GM12878 (cell line): ENCODE data around the gene RSPO3. TPM values are rescaled to one million over a fixed set of nuclear protein-coding genes. Genes with fewer than 3 reads are reported as not detected.

ENCODE experiments used
- ATAC-seq: fragments of 200-7000 bp; cut with Tn5 transposase; 3 replicates; pipeline ENCODE4 v1.9.1; 2020; ENCODE audit warnings: mild to moderate bottlenecking, moderate library complexity
- BruUV-seq: library from RNA; stranded (reverse); fragments of 400-500 nt; replicated peaks from 2 replicates; lab custom pipeline; 2021; lab: Mats Ljungman, UMichigan
- CTCF ChIA-PET: fragments of 300-600 bp; sonication (Branson Sonifier 250); formaldehyde crosslinking; extraction: SDS; loops from one replicate; lab custom pipeline; 2021; ENCODE audit warnings: inconsistent platforms; lab: Yijun Ruan, JAX
- POLR2A ChIA-PET: fragments of 350-600 bp; formaldehyde crosslinking; extraction: SDS; loops from one replicate; lab custom pipeline; 2021; ENCODE audit warnings: inconsistent platforms; lab: Charles Lee
- RAD21 ChIA-PET: fragments of 300-600 bp; sonication (Branson Sonifier 250); formaldehyde crosslinking; loops from one replicate; lab custom pipeline; 2023; ENCODE audit warnings: antibody characterized with exemption; ENCODE audit not compliant: unreplicated experiment; lab: Charles Lee
- SMC1A ChIA-PET: fragments of 300-600 bp; sonication (Branson Sonifier 250); formaldehyde crosslinking; loops from one replicate; lab custom pipeline; 2023; ENCODE audit not compliant: unreplicated experiment, uncharacterized antibody; lab: Charles Lee
- DNase-seq: peaks from one replicate; pipeline ENCODE4 v3.0.0-alpha.2; 2011; ENCODE audit warnings: low read depth, low spot score
- FAIRE-seq: peaks from 3 replicates; lab custom pipeline; 2011; peaks lifted over from hg19 to GRCh38; lab: Jason Lieb, UNC
- H2AFZ ChIP-seq: 2 replicates; pipeline ENCODE4 v1.6.0; 2011; ENCODE audit warnings: low read depth, low read length, control low read depth; ENCODE audit not compliant: control insufficient read depth
- H3K27ac ChIP-seq: 2 replicates; pipeline ENCODE4 v1.5.1; 2011; ENCODE audit warnings: control low read depth; ENCODE audit not compliant: control insufficient read depth, insufficient read depth
- H3K27me3 ChIP-seq, 2 experiments: replicated peaks in 1 of 2; 2 replicates each; pipeline versions ENCODE4 v1.6.0 to v1.6.1; 2011; ENCODE audit warnings: low read length in 1 of 2; ENCODE audit not compliant: control insufficient read depth in 2 of 2, insufficient read depth in 2 of 2
- H3K36me3 ChIP-seq, 2 experiments: 2 replicates each; pipeline ENCODE4 v1.5.1; 2011; ENCODE audit warnings: low read length in 1 of 2; ENCODE audit not compliant: control insufficient read depth in 2 of 2, insufficient read depth in 2 of 2
- H3K4me1 ChIP-seq: 2 replicates; pipeline ENCODE4 v1.6.1; 2011; ENCODE audit warnings: mild to moderate bottlenecking, low read length, moderate library complexity, mixed read lengths; ENCODE audit not compliant: control insufficient read depth, insufficient read depth
- H3K4me2 ChIP-seq: 2 replicates; pipeline ENCODE4 v1.6.0; 2011; ENCODE audit warnings: control low read depth; ENCODE audit not compliant: control insufficient read depth, insufficient read depth
- H3K4me3 ChIP-seq: fragments of 200-600 bp; sonication (generic); 2 replicates; pipeline ENCODE4 v1.5.1; 2016
- H3K79me2 ChIP-seq: 2 replicates; pipeline ENCODE4 v1.6.0; 2011; ENCODE audit warnings: low read length; ENCODE audit not compliant: control insufficient read depth, insufficient read depth
- H3K9ac ChIP-seq: 2 replicates; pipeline ENCODE4 v1.8.0; 2011; ENCODE audit warnings: low read length, control low read depth, mixed read lengths; ENCODE audit not compliant: control insufficient read depth, insufficient read depth
- H3K9me3 ChIP-seq: replicated peaks from 3 replicates; pipeline ENCODE4 v1.5.1; 2011; ENCODE audit warnings: mild to moderate bottlenecking, low read length; ENCODE audit not compliant: control insufficient read depth, insufficient read depth
- H4K20me1 ChIP-seq: 2 replicates; pipeline ENCODE4 v1.6.0; 2011; ENCODE audit not compliant: control insufficient read depth, insufficient read depth
- ASH2L ChIP-seq: fragments of 300-600, 200-600 bp; sonication (generic); IDR thresholded peaks from 2 replicates; pipeline ENCODE4 v1.6.1; 2017; ENCODE audit warnings: low read depth, mild to moderate bottlenecking, borderline replicate concordance
- CTCF ChIP-seq, 3 experiments: IDR thresholded peaks in 2 of 3; conservative IDR thresholded peaks in 1 of 3; 2 replicates each; pipeline ENCODE4 v1.5.1; 2011; ENCODE audit warnings: low read depth in 3 of 3, low read length in 3 of 3, mild to moderate bottlenecking in 3 of 3, control low read depth in 2 of 3, moderate library complexity in 2 of 3, inconsistent platforms in 1 of 3, mixed read lengths in 1 of 3; ENCODE audit not compliant: control insufficient read depth in 2 of 3, insufficient read depth in 1 of 3; ENCODE audit errors: extremely low read depth in 1 of 3
- ETV6 ChIP-seq, 2 experiments: fragments of 450-650 bp in 1 of 2; IDR thresholded peaks in 1 of 2; conservative IDR thresholded peaks in 1 of 2; 2 replicates each; pipeline ENCODE4 v1.6.1; 2014; ENCODE audit warnings: antibody characterized with exemption in 1 of 2, borderline replicate concordance in 1 of 2, low read depth in 1 of 2, mild to moderate bottlenecking in 1 of 2, moderate library complexity in 1 of 2
- NFYA ChIP-seq: IDR thresholded peaks from 2 replicates; pipeline ENCODE4 v1.6.1; 2011; ENCODE audit warnings: low read depth, mild to moderate bottlenecking, low read length, improper control_type of control experiment, borderline replicate concordance
- NR2C2 ChIP-seq: IDR thresholded peaks from 2 replicates; pipeline ENCODE4 v1.6.1; 2011; ENCODE audit warnings: borderline replicate concordance, low read depth; ENCODE audit not compliant: control insufficient read depth, insufficient read length
- RB1 ChIP-seq: fragments of 450-650 bp; formaldehyde crosslinking; IDR thresholded peaks from 2 replicates; pipeline ENCODE4 v1.6.1; 2017; ENCODE audit warnings: mild to moderate bottlenecking, borderline replicate concordance
- RELA ChIP-seq: fragments of 450-650 bp; IDR thresholded peaks from 2 replicates; pipeline ENCODE4 v1.8.0; 2014; ENCODE audit warnings: borderline replicate concordance; ENCODE audit not compliant: partially characterized antibody
- RFX5 ChIP-seq: IDR thresholded peaks from 2 replicates; pipeline ENCODE4 v1.6.1; 2011; ENCODE audit warnings: low read depth, low read length, improper control_type of control experiment
- SIN3A ChIP-seq: IDR thresholded peaks from 2 replicates; pipeline ENCODE4 v1.6.1; 2012; ENCODE audit warnings: low read depth, low read length, improper control_type of control experiment
- SPI1 ChIP-seq: IDR thresholded peaks from 2 replicates; pipeline ENCODE4 v1.6.1; 2011; ENCODE audit warnings: low read depth, mild to moderate bottlenecking, low read length, moderate library complexity, borderline replicate concordance; ENCODE audit not compliant: insufficient read depth
- TAF1 ChIP-seq: IDR thresholded peaks from 2 replicates; pipeline ENCODE4 v1.6.1; 2011; ENCODE audit warnings: mild to moderate bottlenecking, low read depth, low read length, borderline replicate concordance
- TARDBP ChIP-seq: IDR thresholded peaks from 2 replicates; pipeline ENCODE4 v1.6.1; 2016; ENCODE audit warnings: borderline replicate concordance
- TCF3 ChIP-seq: IDR thresholded peaks from 2 replicates; pipeline ENCODE4 v1.6.1; 2012; ENCODE audit warnings: low read depth, mild to moderate bottlenecking, low read length, borderline replicate concordance; ENCODE audit not compliant: insufficient read depth
- USF1 ChIP-seq: IDR thresholded peaks from 2 replicates; pipeline ENCODE4 v1.6.1; 2011; ENCODE audit warnings: borderline replicate concordance, low read depth, mild to moderate bottlenecking, moderate library complexity, mixed read lengths, low read length; ENCODE audit not compliant: insufficient read depth; ENCODE audit errors: extremely low read length
- ZNF24 ChIP-seq: fragments of 450-650 bp; IDR thresholded peaks from 2 replicates; pipeline ENCODE4 v1.6.1; 2017; ENCODE audit warnings: antibody characterized with exemption, mild to moderate bottlenecking
- WGBS: methylation state at CpG from one replicate; pipeline ENCODE4 v1.1.6; 2016; ENCODE audit warnings: low lambda C conversion rate; ENCODE audit not compliant: insufficient replicate concordance, insufficient coverage; ENCODE audit errors: missing lambda C conversion rate; 5-methylcytosine and 5-hydroxymethylcytosine counted together
- in situ Hi-C: fragments of 300-500 bp; cut with MboI; formaldehyde crosslinking; loops from 9 replicates; pipeline ENCODE4 v1.14.3; 2018; ENCODE audit warnings: mixed read lengths
- intact Hi-C: fragments of 100-400 bp; cut with micrococcal nuclease; formaldehyde crosslinking; loops from one replicate; pipeline ENCODE4 v1.14.2; 2022; ENCODE audit not compliant: unreplicated experiment
- polyA plus RNA-seq, 11 experiments: library from polyadenylated mRNA; depleted of rRNA in 4 of 11; unstranded in 6 of 11; stranded (reverse) in 5 of 11; fragments of >200 nt; fragmentation: Nextera tagmentation in 4 of 11; fragmentation: Illumina TruSeq in 1 of 11; extraction: Ambion mirVana in 4 of 11; extraction: Trizol in 1 of 11; gene quantifications; 1 replicate in 1 of 11; 2 replicates in 10 of 11; pipeline versions ENCODE4 v1.2.1 to v1.2.3, GENCODE V29; 2011 to 2016; ENCODE audit warnings: inconsistent platforms in 2 of 11, missing spikeins in 2 of 11, low read depth in 1 of 11
- total RNA-seq, 4 experiments: library from RNA; depleted of rRNA in 3 of 4; stranded (reverse); fragments of >200 nt in 3 of 4; fragmentation: Illumina TruSeq in 1 of 4; extraction: Trizol in 1 of 4; gene quantifications; 2 replicates each; pipeline versions ENCODE4 v1.2.1 to v1.2.3, GENCODE V29; 2013 to 2021
- TF ChIP-seq, protein P1 (sequence below): fragments of 450-650 bp; IDR thresholded peaks from 2 replicates; pipeline ENCODE4 v1.6.1; 2018; ENCODE audit warnings: borderline replicate concordance, mild to moderate bottlenecking; ENCODE audit not compliant: partially characterized antibody

RSPO3 gene
- total and polyA plus RNA-seq, 10 of the 15 experiments (the other 5 are each of a cell fraction or from before 2014, with no cell fraction given) = 0.16 TPM; not detected in 9

DNA sequence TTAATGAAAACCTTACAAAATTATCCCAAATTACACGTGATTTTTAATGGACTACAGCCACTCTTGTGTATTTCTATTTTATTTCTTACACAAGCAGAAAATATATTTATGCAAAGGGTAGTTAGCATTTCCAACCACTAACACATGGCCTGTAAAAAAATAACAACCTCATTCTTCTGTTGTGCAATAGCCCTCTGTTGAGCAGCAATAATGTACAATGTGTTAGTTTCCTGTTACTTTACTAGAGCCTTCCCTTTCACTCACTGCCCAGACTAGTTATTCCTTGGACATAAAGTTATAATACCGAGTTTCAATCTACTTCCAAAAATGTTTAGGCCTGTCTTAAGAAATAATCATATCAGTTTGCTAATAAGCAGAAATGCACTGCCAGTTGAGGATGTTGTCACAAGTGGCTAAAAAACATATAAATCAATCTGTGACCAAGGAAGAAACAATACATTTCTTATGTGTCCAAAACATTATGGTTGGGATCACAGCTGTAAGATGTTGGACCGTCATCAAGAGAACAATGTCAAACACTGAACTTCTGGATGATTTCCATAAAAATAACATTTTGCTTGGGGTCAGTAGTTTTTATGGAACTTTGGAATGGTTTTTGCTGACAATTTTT lies 74.6 kb downstream of the RSPO3 start:
- no peak overlapping the region for H3K4me2 ChIP-seq
- in situ Hi-C loops = no loop called here
- SMC1A ChIA-PET = no interaction called here
- H4K20me1 ChIP-seq = no peaks in the 10 kb centered on the region
- RAD21 ChIA-PET = no interaction called here
- no peak overlapping the region for H3K4me3 ChIP-seq
- H2AFZ ChIP-seq = no peak overlapping the region
- no TSS peak for BruUV-seq
- no peaks in the 10 kb centered on the region for H3K27me3 ChIP-seq
- H3K4me1 ChIP-seq = no peaks in the 10 kb centered on the region
- H3K9me3 ChIP-seq = no peaks in the 10 kb centered on the region
- ATAC-seq (no peak), DNase-seq (no peak), FAIRE-seq (no peak)
- no peak overlapping the region for H3K27ac ChIP-seq
- no peak overlapping the region for H3K9ac ChIP-seq
- no peak for TF ChIP-seq RELA
- no peak for TF ChIP-seq ETV6 (conservative IDR thresholded peaks at IDR 0.05 in 1 of 2, IDR thresholded peaks at IDR 0.05 in 1 of 2; ENCODE audit: borderline replicate concordance in 1 of 2, low read depth in 1 of 2)
- TF ChIP-seq SIN3A = no peak
- no peak for TF ChIP-seq SPI1
- TF ChIP-seq USF1 = no peak
- TF ChIP-seq RFX5 = no peak
- TF ChIP-seq TAF1 = no peak
- no peak for TF ChIP-seq ZNF24
- no peak for TF ChIP-seq ASH2L
- TF ChIP-seq, protein P1, sequence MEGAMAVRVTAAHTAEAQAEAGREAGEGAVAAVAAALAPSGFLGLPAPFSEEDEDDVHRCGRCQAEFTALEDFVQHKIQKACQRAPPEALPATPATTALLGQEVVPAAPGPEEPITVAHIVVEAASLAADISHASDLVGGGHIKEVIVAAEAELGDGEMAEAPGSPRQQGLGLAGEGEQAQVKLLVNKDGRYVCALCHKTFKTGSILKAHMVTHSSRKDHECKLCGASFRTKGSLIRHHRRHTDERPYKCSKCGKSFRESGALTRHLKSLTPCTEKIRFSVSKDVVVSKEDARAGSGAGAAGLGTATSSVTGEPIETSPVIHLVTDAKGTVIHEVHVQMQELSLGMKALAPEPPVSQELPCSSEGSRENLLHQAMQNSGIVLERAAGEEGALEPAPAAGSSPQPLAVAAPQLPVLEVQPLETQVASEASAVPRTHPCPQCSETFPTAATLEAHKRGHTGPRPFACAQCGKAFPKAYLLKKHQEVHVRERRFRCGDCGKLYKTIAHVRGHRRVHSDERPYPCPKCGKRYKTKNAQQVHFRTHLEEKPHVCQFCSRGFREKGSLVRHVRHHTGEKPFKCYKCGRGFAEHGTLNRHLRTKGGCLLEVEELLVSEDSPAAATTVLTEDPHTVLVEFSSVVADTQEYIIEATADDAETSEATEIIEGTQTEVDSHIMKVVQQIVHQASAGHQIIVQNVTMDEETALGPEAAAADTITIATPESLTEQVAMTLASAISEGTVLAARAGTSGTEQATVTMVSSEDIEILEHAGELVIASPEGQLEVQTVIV = no peak
- TF ChIP-seq TARDBP = no peak
- no peak for TF ChIP-seq NFYA
- no peak for TF ChIP-seq NR2C2
- no peak for TF ChIP-seq CTCF (IDR thresholded peaks at IDR 0.05 in 2 of 3, conservative IDR thresholded peaks at IDR 0.05 in 1 of 3; ENCODE audit: control insufficient read depth in 2 of 3, extremely low read depth in 1 of 3, insufficient read depth in 1 of 3, low read depth in 3 of 3, low read length in 3 of 3)
- no peak for TF ChIP-seq RB1
- TF ChIP-seq TCF3 = no peak
- POLR2A ChIA-PET = no interaction called here
- no peaks in the 10 kb centered on the region for H3K79me2 ChIP-seq
- intact Hi-C loops = no loop called here
- WGBS = 0% methylated on average over 3 of the region's 3 CpGs
- CTCF ChIA-PET = no interaction called here
- no peaks in the 10 kb centered on the region for H3K36me3 ChIP-seq
